Hepatocyte (in vitro differentiated cells): ENCODE data around the gene USP6NL.

Source experiments
- CTCF ChIP-seq: fragments of 200-600 bp; sonication (generic); IDR thresholded peaks from 2 replicates; pipeline ENCODE4 v1.5.1; 2016; ENCODE audit warnings: antibody characterized with exemption, mild to moderate bottlenecking; ENCODE audit not compliant: poor library complexity
- EZH2 ChIP-seq: fragments of 200-600 bp; sonication (generic); IDR thresholded peaks from 2 replicates; pipeline ENCODE4 v1.6.1; 2016; ENCODE audit warnings: antibody characterized with exemption, mild to moderate bottlenecking, borderline replicate concordance
- EZH2phosphoT487 ChIP-seq: fragments of 200-600 bp; sonication (generic); IDR thresholded peaks from one replicate; pipeline ENCODE4 v1.6.1; 2018; ENCODE audit warnings: antibody characterized with exemption, mild to moderate bottlenecking, low read depth, moderate library complexity; ENCODE audit not compliant: unreplicated experiment, severe bottlenecking

- TF ChIP-seq CTCF (no peak), EZH2 (no peak), EZH2phosphoT487 (no peak)
Measured at GRCh38 chr10:11593612-11594011, 17.8 kb downstream of the USP6NL start.
